Chondrocyte (in vitro differentiated cells): ENCODE results near the gene ZSWIM7. TPM values are rescaled to one million over a fixed set of nuclear protein-coding genes. Genes with fewer than 3 reads are reported as not detected.
A peak's percentile ranks its signal among the peaks of the same experiment; 100 is the strongest.

Experiments used
- DNase-seq: peaks from one replicate; pipeline ENCODE4 v3.0.0; 2021; ENCODE audit warnings: mixed read lengths, low spot score
- H3K27ac Mint-ChIP-seq: one replicate; pipeline ENCODE4 v1.8.0; 2021; ENCODE audit warnings: mild to moderate bottlenecking, moderate library complexity, mixed read lengths; ENCODE audit not compliant: unreplicated experiment
- H3K27me3 Mint-ChIP-seq: 2 replicates; pipeline ENCODE4 v1.8.0; 2021; ENCODE audit warnings: low read depth, mixed read lengths
- H3K36me3 Mint-ChIP-seq: 2 replicates; pipeline ENCODE4 v1.8.0; 2021; ENCODE audit warnings: low read depth, mixed read lengths
- H3K4me1 Mint-ChIP-seq: 2 replicates; pipeline ENCODE4 v1.8.0; 2021; ENCODE audit warnings: low read depth, mild to moderate bottlenecking, mixed read lengths
- H3K4me3 Mint-ChIP-seq: one replicate; pipeline ENCODE4 v1.8.0; 2021; ENCODE audit warnings: mild to moderate bottlenecking, moderate library complexity, mixed read lengths; ENCODE audit not compliant: unreplicated experiment
- H3K9me3 Mint-ChIP-seq: 2 replicates; pipeline ENCODE4 v1.8.0; 2021; ENCODE audit warnings: low read depth, mixed read lengths
- total RNA-seq: library from RNA; stranded (reverse); gene quantifications from 3 replicates; pipeline ENCODE4 v1.2.1, GENCODE V29; 2021
- TF ChIP-seq, protein P1 (sequence below): fragments of 200-600 bp; sonication (generic); IDR thresholded peaks from 2 replicates; pipeline ENCODE4 v1.5.0; 2021; ENCODE audit warnings: antibody characterized with exemption, mild to moderate bottlenecking, moderate library complexity

Gene ZSWIM7
- total RNA-seq, 1 donor from 2014 or later = 16.7 TPM

GRCh38 chr17:15929941-15930340, 69.6 kb downstream of the ZSWIM7 start:
- Mint-ChIP-seq H3K4me3 (no peak overlapping the region), H3K4me1 (no peaks in the 10 kb centered on the region), H3K9me3 (no peaks in the 10 kb centered on the region), H3K36me3 (no peaks in the 10 kb centered on the region), H3K27me3 (peaks cover 8% of the 10 kb centered on the region), H3K27ac (no peak overlapping the region)
- TF ChIP-seq, protein P1, sequence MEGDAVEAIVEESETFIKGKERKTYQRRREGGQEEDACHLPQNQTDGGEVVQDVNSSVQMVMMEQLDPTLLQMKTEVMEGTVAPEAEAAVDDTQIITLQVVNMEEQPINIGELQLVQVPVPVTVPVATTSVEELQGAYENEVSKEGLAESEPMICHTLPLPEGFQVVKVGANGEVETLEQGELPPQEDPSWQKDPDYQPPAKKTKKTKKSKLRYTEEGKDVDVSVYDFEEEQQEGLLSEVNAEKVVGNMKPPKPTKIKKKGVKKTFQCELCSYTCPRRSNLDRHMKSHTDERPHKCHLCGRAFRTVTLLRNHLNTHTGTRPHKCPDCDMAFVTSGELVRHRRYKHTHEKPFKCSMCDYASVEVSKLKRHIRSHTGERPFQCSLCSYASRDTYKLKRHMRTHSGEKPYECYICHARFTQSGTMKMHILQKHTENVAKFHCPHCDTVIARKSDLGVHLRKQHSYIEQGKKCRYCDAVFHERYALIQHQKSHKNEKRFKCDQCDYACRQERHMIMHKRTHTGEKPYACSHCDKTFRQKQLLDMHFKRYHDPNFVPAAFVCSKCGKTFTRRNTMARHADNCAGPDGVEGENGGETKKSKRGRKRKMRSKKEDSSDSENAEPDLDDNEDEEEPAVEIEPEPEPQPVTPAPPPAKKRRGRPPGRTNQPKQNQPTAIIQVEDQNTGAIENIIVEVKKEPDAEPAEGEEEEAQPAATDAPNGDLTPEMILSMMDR = no peak
- DNase-seq = peak; percentile 20

DNA sequence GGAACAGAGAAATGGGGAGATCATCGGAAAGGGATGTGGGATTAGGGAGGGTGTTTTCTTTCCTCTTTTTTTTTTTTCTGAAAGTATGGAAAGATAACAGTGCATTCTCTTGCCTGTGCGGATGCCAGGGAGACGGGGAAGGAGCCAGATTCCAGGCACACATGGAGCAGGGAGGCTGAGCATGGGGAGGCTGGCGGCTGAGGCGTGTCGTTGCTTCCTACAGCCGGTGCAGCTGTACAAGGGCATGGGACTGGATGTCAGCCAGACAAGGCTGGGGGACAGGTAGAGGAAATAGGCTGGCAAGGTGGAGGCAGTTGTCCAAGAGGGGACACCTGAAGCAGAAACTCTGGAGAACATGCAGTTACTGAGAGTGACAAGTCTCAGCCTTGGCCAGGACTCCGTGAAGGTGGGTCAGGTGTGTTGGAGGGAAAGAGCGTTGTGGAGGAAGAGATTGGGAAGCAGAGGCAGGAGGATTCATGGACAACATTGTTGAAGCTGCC, 71.2 kb downstream of the ZSWIM7 start:
- no peak overlapping the region for H3K4me3 Mint-ChIP-seq
- DNase-seq = no peak
- no peaks in the 10 kb centered on the region for H3K4me1 Mint-ChIP-seq
- TF ChIP-seq, protein P1 = no peak
- no peaks in the 10 kb centered on the region for H3K9me3 Mint-ChIP-seq
- H3K36me3 Mint-ChIP-seq = no peaks in the 10 kb centered on the region
- peaks cover 8% of the 10 kb centered on the region for H3K27me3 Mint-ChIP-seq
- H3K27ac Mint-ChIP-seq = no peak overlapping the region

Other genes starting within 250 kb of the ZSWIM7 start
- gene ADORA2B, start 54.6 kb downstream of the ZSWIM7 start, total RNA-seq = 4.6 to 9.7 TPM (median 9.6 TPM) in 3 replicates
- 22.9 to 28.3 TPM (median 23.7 TPM) in 3 replicates for gene TTC19, start 120 bp upstream of the ZSWIM7 start, total RNA-seq
- 102 to 115 TPM (median 108 TPM) in 3 replicates for gene NCOR1, start 215.8 kb upstream of the ZSWIM7 start, total RNA-seq
- gene PIGL, start 217.5 kb upstream of the ZSWIM7 start, total RNA-seq = 15.9 to 21.9 TPM (median 19.1 TPM) in 3 replicates